Measurements from ENCODE around the gene GPX8.
A peak's percentile ranks its signal among the peaks of the same experiment; 100 is the strongest.

DNA sequence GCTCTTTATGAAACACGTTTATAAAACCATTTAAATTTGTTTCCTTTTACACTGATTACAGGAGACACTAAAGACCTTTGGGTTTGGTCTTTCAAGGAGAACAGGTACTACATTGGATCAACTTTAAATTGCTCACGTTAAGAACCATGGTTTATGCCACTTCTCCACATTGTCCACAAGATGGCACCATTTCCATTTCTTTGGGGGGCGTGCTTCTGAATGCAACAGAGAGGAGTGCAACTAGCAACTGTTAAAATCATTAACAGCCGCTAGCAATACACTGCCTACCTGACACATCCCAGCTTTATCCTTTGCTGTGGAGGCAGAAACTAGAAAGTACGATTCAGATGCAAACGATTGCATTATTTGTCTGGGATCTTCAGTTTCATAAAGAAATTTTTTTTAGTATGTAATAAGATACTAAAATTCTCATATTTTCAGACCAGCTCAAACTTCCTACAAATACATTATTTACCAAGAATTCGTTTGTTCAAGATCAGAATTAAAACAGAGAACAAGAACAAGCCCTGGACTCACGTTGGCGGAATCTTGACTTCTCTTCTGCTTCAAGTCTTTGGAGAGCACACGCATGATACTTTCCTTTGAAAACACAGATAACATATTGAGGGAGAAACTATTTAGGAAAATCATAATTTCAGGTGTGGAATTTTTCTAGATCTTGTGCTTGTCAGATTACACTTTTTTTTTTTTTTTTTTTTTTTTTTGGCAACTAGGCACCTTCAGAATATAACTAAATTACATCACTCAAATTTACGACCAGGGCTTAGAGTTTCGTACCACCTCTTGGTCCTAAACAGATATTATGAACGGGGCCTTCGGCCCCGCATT is 12.3 kb downstream of the GPX8 start:
- TF ChIP-seq SUZ12 (IDR thresholded peaks at IDR 0.05) (no peak), HDGF (IDR thresholded peaks at IDR 0.05; ENCODE audit: borderline replicate concordance) (no peak), CTBP1 (IDR thresholded peaks at IDR 0.05; ENCODE audit: borderline replicate concordance) (no peak), SP1 (IDR thresholded peaks at IDR 0.05) (no peak), LEF1 (IDR thresholded peaks at IDR 0.05; ENCODE audit: borderline replicate concordance) (no peak), FOXA1 (IDR thresholded peaks at IDR 0.05) (no peak), FOXM1 (IDR thresholded peaks at IDR 0.05; ENCODE audit: borderline replicate concordance) (no peak), ELF4 (IDR thresholded peaks at IDR 0.05) (no peak), ZNF384 (IDR thresholded peaks at IDR 0.05) (0 out of 2 replicates have a peak, but pooled peaks have one; percentile 24)

Data from HEK293T (cell line).